ENCODE measurements around the gene TPRN.

Gene TPRN

DNA sequence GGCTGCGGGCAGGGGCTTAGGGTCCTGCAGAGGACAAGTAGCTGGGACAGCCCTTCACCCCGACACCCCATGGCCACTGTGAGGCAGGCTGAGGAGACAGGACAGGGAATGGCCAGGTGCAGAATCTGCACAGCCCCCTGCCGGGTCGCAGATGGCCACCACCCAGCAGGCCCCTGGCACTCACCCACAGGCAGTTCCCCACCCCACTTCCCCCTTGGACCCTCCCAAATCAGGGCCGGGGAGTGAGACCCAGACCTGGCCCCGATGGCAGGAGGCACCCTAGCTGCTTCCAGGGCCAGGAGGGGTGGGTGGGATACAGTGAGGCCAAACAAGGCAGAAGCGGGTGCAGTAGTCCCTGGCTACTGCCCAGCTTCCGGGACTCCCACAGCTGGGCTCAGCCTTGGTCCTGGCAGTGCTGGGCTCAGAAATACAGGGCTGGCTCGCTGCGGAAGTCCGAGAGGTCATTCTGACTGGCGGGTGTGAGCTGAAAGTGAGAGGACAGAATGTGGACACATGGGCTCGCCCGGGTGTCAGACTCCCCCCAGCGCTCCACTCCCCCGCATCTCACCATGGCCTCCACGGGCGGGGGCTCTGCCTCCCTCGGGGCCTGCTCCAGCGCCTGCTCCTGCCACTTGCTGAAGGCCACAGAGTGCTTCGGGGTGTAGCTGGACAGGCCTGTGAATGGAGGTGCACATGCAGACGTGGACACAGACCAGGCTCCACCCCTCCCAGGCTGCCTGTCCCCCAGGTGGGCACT is 8.7 kb downstream of the TPRN start:
- DNase-seq, result no peak
- peaks cover 6 to 29% (median 21%) of the 10 kb centered on the region in 3 donors for H3K36me3 ChIP-seq
- TF ChIP-seq, protein P1, sequence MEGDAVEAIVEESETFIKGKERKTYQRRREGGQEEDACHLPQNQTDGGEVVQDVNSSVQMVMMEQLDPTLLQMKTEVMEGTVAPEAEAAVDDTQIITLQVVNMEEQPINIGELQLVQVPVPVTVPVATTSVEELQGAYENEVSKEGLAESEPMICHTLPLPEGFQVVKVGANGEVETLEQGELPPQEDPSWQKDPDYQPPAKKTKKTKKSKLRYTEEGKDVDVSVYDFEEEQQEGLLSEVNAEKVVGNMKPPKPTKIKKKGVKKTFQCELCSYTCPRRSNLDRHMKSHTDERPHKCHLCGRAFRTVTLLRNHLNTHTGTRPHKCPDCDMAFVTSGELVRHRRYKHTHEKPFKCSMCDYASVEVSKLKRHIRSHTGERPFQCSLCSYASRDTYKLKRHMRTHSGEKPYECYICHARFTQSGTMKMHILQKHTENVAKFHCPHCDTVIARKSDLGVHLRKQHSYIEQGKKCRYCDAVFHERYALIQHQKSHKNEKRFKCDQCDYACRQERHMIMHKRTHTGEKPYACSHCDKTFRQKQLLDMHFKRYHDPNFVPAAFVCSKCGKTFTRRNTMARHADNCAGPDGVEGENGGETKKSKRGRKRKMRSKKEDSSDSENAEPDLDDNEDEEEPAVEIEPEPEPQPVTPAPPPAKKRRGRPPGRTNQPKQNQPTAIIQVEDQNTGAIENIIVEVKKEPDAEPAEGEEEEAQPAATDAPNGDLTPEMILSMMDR (IDR thresholded peaks at IDR 0.05), result no peak
- H3K4me3 ChIP-seq, result no peak overlapping the region
- intact Hi-C loops (cut with DNase I; ENCODE audit: low total_unique reads), result no loop called here
- no peak overlapping the region for H3K27ac ChIP-seq
- no peaks in the 10 kb centered on the region for H3K9me3 ChIP-seq
- no peaks in the 10 kb centered on the region for H3K27me3 ChIP-seq
- H3K4me1 ChIP-seq, result peaks cover 16 to 57% (median 28%) of the 10 kb centered on the region in 4 donors

DNA sequence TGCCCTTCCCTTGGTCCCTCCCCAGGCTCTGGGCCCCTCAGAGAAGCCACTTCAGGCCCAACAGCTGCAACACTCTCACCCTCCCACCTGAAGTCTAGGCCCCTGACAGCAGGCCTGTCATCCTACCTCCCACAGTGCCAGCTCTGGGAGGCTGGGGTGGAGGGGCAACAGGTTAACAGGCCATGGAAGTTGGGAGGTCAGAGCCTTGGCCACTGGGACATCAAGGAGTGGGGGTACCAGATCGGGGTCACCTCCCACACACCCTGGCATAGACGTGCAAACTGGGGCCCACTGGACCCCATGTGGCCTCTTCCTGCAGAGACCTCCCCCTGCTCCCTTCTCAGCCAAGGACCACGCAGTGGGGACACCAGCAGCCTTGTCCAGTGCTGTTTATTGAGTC is 9.3 kb downstream of the TPRN start:
- intact Hi-C loops (cut with DNase I; ENCODE audit: low total_unique reads), result no loop called here

DNA sequence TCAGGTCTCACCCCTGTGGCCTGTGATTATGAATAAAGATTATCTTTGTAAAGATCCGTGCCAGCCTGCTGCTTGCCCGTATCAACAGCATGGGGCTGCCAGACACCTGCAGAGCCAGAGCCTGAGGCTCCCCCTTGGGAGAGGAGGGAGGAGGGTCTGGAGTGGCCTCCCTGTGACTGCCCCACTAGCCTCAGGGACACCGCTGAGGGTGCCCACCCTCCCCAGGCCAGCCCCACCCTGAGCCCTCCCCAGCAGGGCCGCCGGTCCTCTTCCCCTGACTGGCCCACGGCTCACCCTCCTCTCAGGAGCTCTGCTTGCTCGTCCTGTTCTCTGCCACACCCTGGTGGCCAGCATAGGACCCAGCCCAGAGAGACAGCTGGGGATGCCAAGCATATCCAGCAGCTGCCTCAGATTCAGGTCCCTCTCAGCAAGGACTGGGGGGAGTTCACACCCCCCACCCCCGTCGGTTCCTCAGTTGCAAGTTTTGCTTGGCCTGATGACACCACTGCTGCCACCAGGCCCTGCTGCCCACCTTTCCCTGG is 10.2 kb downstream of the TPRN start:
- H3K27me3 ChIP-seq, result no peaks in the 10 kb centered on the region
- no peak overlapping the region for H3K4me3 ChIP-seq
- no peaks in the 10 kb centered on the region for H3K9me3 ChIP-seq
- peak overlapping the region in 1 of 2 donors; percentile 84 for H3K27ac ChIP-seq
- peaks cover 16 to 63% (median 39%) of the 10 kb centered on the region in 4 donors for H3K4me1 ChIP-seq
- H3K36me3 ChIP-seq, result peaks cover 12 to 44% (median 32%) of the 10 kb centered on the region in 3 donors
- intact Hi-C loops (cut with DNase I; ENCODE audit: low total_unique reads), result no loop called here
- TF ChIP-seq, protein P1 (IDR thresholded peaks at IDR 0.05), result no peak
- DNase-seq, result no peak

More for the DNA sequence above, 9.3 kb downstream of the TPRN start:
- Histone ChIP-seq H3K4me3 (no peak overlapping the region), H3K27ac (no peak overlapping the region), H3K36me3 (peaks cover 6 to 36% (median 23%) of the 10 kb centered on the region in 3 donors), H3K27me3 (no peaks in the 10 kb centered on the region), H3K9me3 (no peaks in the 10 kb centered on the region), H3K4me1 (peaks cover 16 to 63% (median 34%) of the 10 kb centered on the region in 4 donors)
- no peak for DNase-seq
- TF ChIP-seq, protein P1 (IDR thresholded peaks at IDR 0.05), result no peak

DNA sequence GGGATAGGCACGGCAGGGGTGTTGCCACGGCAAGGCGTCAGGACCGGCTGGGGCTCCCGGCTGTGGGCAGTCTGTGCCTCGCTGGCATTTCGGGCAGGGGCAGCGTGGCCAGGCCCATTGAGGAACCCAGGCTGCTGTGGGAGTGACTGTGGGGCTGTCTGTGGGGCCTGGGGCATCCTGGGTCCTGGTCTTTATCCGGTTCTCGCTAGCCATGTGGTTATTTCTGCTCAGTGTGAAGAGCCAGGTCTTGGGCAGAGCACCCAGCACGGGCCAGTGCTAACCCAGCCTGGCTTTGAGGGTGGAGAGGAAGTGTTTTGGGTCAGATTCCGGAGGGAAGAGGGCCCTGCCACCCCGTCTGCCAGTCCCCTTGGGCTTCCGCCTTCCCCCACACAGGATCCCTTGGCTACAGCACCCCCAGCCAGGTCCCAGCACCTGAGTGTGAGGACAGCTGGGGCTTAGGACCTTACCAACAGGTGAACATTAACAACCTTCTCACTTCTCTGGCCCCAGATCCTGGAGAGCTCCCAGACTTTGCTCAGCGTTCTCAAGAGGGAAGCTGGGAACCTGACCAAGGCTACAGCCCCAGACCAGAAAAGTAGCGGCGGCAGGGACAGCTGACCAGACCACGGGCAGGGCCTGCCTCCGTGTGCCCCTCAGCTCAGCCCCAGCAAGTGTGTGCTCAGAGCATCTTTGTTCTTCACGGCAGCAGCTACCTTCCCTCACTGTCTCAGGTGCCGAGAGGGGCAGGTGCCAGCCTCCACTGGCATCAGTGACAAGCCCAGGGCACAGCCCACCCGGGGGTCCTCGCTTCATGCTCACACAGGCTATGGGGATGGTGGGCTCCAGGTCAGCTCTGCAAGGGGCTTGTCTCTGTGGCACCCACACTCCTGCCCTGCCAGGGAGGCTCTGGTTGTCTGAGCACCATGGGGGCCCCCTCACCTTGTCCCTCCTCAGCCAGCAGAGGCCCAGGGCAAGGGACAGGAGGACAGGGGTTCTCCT is 10.9 kb downstream of the TPRN start:
- H3K4me1 ChIP-seq, result peaks cover 16 to 61% (median 40%) of the 10 kb centered on the region in 4 donors
- peak overlapping the region; percentile 84 to 90 for H3K27ac ChIP-seq
- peak overlapping the region; percentile 86 to 91 for H3K4me3 ChIP-seq
- no peaks in the 10 kb centered on the region for H3K9me3 ChIP-seq
- peaks cover 20 to 52% (median 40%) of the 10 kb centered on the region in 3 donors for H3K36me3 ChIP-seq
- no peaks in the 10 kb centered on the region for H3K27me3 ChIP-seq
- TF ChIP-seq, protein P1 (IDR thresholded peaks at IDR 0.05), result no peak
- intact Hi-C loops (cut with DNase I; ENCODE audit: low total_unique reads), result loop anchor here (5.0 kb wide), 1 partner anchor 33 kb away; the partner anchor contains the start of gene RNF208
- DNase-seq, result no peak
